ENCODE measurements around the gene PON3.

DNA sequence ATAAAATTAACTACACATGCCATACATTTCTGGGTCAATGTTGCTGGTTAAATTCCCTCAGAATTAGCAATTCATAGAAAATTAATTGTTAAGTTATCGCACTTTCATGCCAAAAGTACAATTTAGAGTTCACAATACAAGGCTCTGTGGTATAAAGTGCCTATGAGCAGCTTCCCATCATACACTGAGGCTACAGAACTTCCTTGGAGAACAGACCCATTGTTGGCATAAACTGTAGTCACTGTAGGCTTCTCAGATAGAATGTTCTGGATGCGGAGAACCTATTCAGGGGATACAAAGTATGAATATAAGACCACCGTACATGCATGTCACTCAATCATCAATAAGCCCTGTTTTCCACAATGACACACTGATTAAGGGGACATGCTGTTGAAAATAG is 9.0 kb upstream of the PON3 start:
- TF ChIP-seq, protein P1, sequence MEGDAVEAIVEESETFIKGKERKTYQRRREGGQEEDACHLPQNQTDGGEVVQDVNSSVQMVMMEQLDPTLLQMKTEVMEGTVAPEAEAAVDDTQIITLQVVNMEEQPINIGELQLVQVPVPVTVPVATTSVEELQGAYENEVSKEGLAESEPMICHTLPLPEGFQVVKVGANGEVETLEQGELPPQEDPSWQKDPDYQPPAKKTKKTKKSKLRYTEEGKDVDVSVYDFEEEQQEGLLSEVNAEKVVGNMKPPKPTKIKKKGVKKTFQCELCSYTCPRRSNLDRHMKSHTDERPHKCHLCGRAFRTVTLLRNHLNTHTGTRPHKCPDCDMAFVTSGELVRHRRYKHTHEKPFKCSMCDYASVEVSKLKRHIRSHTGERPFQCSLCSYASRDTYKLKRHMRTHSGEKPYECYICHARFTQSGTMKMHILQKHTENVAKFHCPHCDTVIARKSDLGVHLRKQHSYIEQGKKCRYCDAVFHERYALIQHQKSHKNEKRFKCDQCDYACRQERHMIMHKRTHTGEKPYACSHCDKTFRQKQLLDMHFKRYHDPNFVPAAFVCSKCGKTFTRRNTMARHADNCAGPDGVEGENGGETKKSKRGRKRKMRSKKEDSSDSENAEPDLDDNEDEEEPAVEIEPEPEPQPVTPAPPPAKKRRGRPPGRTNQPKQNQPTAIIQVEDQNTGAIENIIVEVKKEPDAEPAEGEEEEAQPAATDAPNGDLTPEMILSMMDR (conservative IDR thresholded peaks at IDR 0.05; ENCODE audit: low read length): no peak
- no peak for TF ChIP-seq EZH2phosphoT487 (IDR thresholded peaks at IDR 0.05; ENCODE audit: borderline replicate concordance)

Measured in Loucy (cell line).